ENCODE results near the gene IGSF6. TPM values are rescaled to one million over a fixed set of nuclear protein-coding genes. Genes with fewer than 3 reads are reported as not detected.
A peak's percentile ranks its signal among the peaks of the same experiment; 100 is the strongest.

IGSF6 gene
- total and polyA plus RNA-seq, 9 of the 15 experiments (the other 6 are each of a cell fraction or from before 2014, with no cell fraction given): 0.07 TPM; not detected in 8

- TF ChIP-seq SRF (CRISPR knock-in tag; IDR thresholded peaks at IDR 0.05) (peak in 1 of 2 experiments; percentile 66; a peak in 2 of 4 replicates), NFIX (CRISPR knock-in tag; IDR thresholded peaks at IDR 0.05; ENCODE audit: low read depth) (no peak), HMGN3 (IDR thresholded peaks at IDR 0.05; ENCODE audit: borderline replicate concordance, extremely low read depth, insufficient read length, low read depth, low read length) (peak; percentile 82), TAF1 (IDR thresholded peaks at IDR 0.05; ENCODE audit: control insufficient read depth, extremely low read depth, insufficient read depth, low read length, severe bottlenecking) (peak; percentile 95), ZNF76 (CRISPR knock-in tag; IDR thresholded peaks at IDR 0.05; ENCODE audit: borderline replicate concordance) (peak; percentile 17; the same call in 1 of the 2 replicates), TRIM28 (IDR thresholded peaks at IDR 0.05) (0 out of 2 replicates have a peak, but pooled peaks have one; percentile 13), HEY1 (CRISPR knock-in tag; IDR thresholded peaks at IDR 0.05; ENCODE audit: borderline replicate concordance) (no peak), RAD21 (CRISPR knock-in tag; conservative IDR thresholded peaks at IDR 0.05 in 1 of 2, IDR thresholded peaks at IDR 0.05 in 1 of 2) (no peak), ETV5 (CRISPR knock-in tag; IDR thresholded peaks at IDR 0.05; ENCODE audit: low read depth) (peak; percentile 92), RBM14 (IDR thresholded peaks at IDR 0.05; ENCODE audit: borderline replicate concordance, insufficient read depth, low read depth, low read length) (no peak), ZNF23 (CRISPR knock-in tag; IDR thresholded peaks at IDR 0.05) (no peak), PTBP1 (IDR thresholded peaks at IDR 0.05; ENCODE audit: low read depth, low read length) (no peak), REST (IDR thresholded peaks at IDR 0.05; ENCODE audit: borderline replicate concordance) (no peak), REST (CRISPR knock-in tag; IDR thresholded peaks at IDR 0.05; ENCODE audit: low read depth) (0 out of 2 replicates have a peak, but pooled peaks have one; percentile 41), TEAD1 (CRISPR knock-in tag; IDR thresholded peaks at IDR 0.05) (peak in 1 of 2 experiments; percentile 73; a peak in 1 of 4 replicates), PKNOX1 (IDR thresholded peaks at IDR 0.05) (peak; percentile 44; the same call in 1 of the 2 replicates), ZFPM2 (CRISPR knock-in tag; IDR thresholded peaks at IDR 0.05) (no peak)
Observed at GRCh38 chr16:21599122-21600030, 53.0 kb downstream of the IGSF6 start, which contains the start of gene METTL9 (continued).
